Ovary (tissue), 9 donors: ENCODE results near the gene ATP5MG. TPM values are rescaled to one million over a fixed set of nuclear protein-coding genes. Genes with fewer than 3 reads are reported as not detected.
A peak's percentile ranks its signal among the peaks of the same experiment; 100 is the strongest.
"Not testable (repeated sequence)": the region's sequence is repeated elsewhere in the genome, so short reads cannot be mapped to it uniquely, and the experiment has no call there.

Experiments
- DNase-seq, 5 donors: peaks; one replicate each; pipeline ENCODE4 v3.0.0-alpha.2; 2019 to 2020
- H3K27ac ChIP-seq, 2 donors: fragments of 200-600 bp; one replicate each; pipeline versions ENCODE4 v1.5.1 to v1.8.0; 2019 to 2022
- H3K27me3 ChIP-seq: fragments of 200-600 bp; one replicate; pipeline ENCODE4 v1.8.0; 2022
- H3K36me3 ChIP-seq: fragments of 200-600 bp; sonication (generic); one replicate; pipeline ENCODE4 v1.5.1; 2019
- H3K4me1 ChIP-seq: one replicate; pipeline ENCODE4 v1.8.1; 2013; ENCODE audit warnings: mild to moderate bottlenecking, moderate library complexity; ENCODE audit not compliant: insufficient read depth
- H3K4me3 ChIP-seq: fragments of 200-600 bp; sonication (generic); one replicate; pipeline ENCODE4 v1.5.1; 2017
- H3K9me3 ChIP-seq, 2 donors: fragments of 200-600 bp in 1 of 2; sonication (generic) in 1 of 2; one replicate each; pipeline versions ENCODE4 v1.5.1 to v1.8.1; 2013 to 2019; ENCODE audit warnings: mild to moderate bottlenecking in 1 of 2, moderate library complexity in 1 of 2
- EP300 ChIP-seq: sonication (generic); formaldehyde crosslinking; IDR thresholded peaks from one replicate; pipeline ENCODE4 v1.6.1; 2017; ENCODE audit warnings: antibody characterized with exemption
- POLR2A ChIP-seq: fragments of 450-650 bp; IDR thresholded peaks from one replicate; pipeline ENCODE4 v1.6.1; 2017; ENCODE audit warnings: antibody characterized with exemption, mild to moderate bottlenecking, moderate library complexity
- WGBS, 3 donors: extraction: QIAGEN DNeasy Blood & Tissue Kit in 1 of 3; methylation state at CpG; one replicate each; pipeline versions ENCODE4 v1.1.5 to v1.1.7; 2013 to 2017; 5-methylcytosine and 5-hydroxymethylcytosine counted together
- intact Hi-C, 4 donors: fragments of 100-400 bp; cut with DNase I; formaldehyde crosslinking; loops; one replicate each; pipeline versions ENCODE4 v1.11.0 to v1.15.1; 2022 to 2023
- polyA plus RNA-seq, 2 donors: library from polyadenylated mRNA; stranded (reverse); fragments of 200-250 nt in 1 of 2; fragments of 350-450 nt in 1 of 2; fragmentation: Illumina TruSeq in 1 of 2; extraction: RNeasy Lipid Tissue Mini Kit (QIAGEN cat#74804) in 1 of 2; gene quantifications; one replicate each; pipeline ENCODE4 v1.2.3, GENCODE V29; 2013 to 2014
- total RNA-seq, 7 donors: library from RNA; depleted of rRNA in 2 of 7; stranded (reverse); fragments of >200 nt in 2 of 7; fragmentation: NEBNext Ultra II Directional in 3 of 7; extraction: Animal tissue kit (Norgen Biotek cat#: 25700) in 3 of 7; gene quantifications; one replicate each; pipeline versions ENCODE4 v1.1.0 to v1.2.4, GENCODE V29; 2016 to 2023
- TF ChIP-seq, protein P1 (sequence below), 3 donors: fragments of 450-650 bp in 2 of 3; fragments of 200-600 bp in 1 of 3; IDR thresholded peaks; one replicate each; pipeline versions ENCODE4 v1.5.1 to v1.8.0; 2016 to 2022; ENCODE audit warnings: antibody characterized with exemption in 3 of 3, mild to moderate bottlenecking in 1 of 3
- donor health status: DM: no; HTN: no; CAD: no; lungs with moderate emphysema.
- donor health status: DM: no; HTN: no; CAD: no.
- donor health status: Bipolar disorder and iron deficiency.
- donor health status: DM: yes; HTN: yes; CAD: no.
- donor health status: DM: no; HTN: no; CAD: no.
- donor health status: DM: yes; HTN: yes; CAD: no.

The ATP5MG gene
- total and polyA plus RNA-seq, 9 donors, result 70.5 to 450 (median 162) TPM

DNA sequence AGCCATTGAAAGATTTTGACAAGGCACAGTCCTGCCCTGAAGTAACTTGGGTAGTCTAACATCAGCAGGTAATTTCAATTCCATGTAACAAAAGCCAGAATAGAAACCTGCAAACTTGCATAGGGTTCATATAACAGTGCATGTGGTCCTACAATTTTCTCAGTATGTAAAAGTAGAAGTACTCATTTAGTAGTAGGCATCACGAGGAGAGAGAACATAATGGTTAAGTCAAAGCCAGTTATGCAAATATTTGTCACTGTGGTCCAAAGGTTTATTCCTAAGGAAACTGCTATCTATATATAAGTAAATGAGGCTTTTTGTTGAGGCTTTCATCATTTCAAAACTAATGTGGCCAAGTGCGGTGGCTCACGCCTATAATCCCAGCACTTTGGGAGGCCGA, 10.1 kb downstream of the ATP5MG start:
- no peak for DNase-seq
- H3K36me3 ChIP-seq, result no peaks in the 10 kb centered on the region
- TF ChIP-seq EP300 (no peak), POLR2A (no peak)
- TF ChIP-seq, protein P1, sequence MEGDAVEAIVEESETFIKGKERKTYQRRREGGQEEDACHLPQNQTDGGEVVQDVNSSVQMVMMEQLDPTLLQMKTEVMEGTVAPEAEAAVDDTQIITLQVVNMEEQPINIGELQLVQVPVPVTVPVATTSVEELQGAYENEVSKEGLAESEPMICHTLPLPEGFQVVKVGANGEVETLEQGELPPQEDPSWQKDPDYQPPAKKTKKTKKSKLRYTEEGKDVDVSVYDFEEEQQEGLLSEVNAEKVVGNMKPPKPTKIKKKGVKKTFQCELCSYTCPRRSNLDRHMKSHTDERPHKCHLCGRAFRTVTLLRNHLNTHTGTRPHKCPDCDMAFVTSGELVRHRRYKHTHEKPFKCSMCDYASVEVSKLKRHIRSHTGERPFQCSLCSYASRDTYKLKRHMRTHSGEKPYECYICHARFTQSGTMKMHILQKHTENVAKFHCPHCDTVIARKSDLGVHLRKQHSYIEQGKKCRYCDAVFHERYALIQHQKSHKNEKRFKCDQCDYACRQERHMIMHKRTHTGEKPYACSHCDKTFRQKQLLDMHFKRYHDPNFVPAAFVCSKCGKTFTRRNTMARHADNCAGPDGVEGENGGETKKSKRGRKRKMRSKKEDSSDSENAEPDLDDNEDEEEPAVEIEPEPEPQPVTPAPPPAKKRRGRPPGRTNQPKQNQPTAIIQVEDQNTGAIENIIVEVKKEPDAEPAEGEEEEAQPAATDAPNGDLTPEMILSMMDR (IDR thresholded peaks at IDR 0.05), result no peak
- peaks cover 3% of the 10 kb centered on the region for H3K4me1 ChIP-seq
- intact Hi-C loops, result no loop called here
- no peaks in the 10 kb centered on the region for H3K9me3 ChIP-seq
- H3K27ac ChIP-seq, result no peak overlapping the region
- H3K27me3 ChIP-seq, result no peaks in the 10 kb centered on the region
- H3K4me3 ChIP-seq, result no peak overlapping the region
- 89 to 94% (median 94%) methylated on average over 4 of the region's 4 CpGs for WGBS, 3 donors

DNA sequence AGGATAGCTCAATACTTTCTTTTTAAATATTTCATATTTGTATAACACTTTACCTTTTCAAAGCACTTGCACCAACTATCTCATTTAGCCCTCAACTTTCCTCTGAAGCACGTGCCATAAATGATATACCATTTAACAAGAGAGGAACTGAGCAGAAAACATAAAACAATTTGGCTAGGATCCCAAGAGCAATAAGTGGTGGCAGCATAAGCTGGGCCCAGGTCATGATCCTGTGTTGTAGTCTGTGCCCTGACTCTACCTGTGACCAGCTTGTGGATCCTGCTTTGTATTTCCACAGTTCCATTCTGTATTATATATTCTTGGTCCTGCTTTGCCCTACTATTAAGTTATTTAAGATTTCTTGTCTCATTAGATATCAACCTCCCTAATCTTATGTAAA, 11.5 kb downstream of the ATP5MG start:
- H3K36me3 ChIP-seq, result no peaks in the 10 kb centered on the region
- no peaks in the 10 kb centered on the region for H3K4me1 ChIP-seq
- H3K27ac ChIP-seq, result no peak overlapping the region
- no peak overlapping the region for H3K4me3 ChIP-seq
- H3K9me3 ChIP-seq, result no peaks in the 10 kb centered on the region
- TF ChIP-seq EP300 (no peak), POLR2A (no peak)
- TF ChIP-seq, protein P1 (IDR thresholded peaks at IDR 0.05), result no peak
- WGBS, 3 donors, result 67 to 76% (median 67%) methylated on average over 1 of the region's 1 CpG
- intact Hi-C loops, result no loop called here
- DNase-seq, result no peak
- no peaks in the 10 kb centered on the region for H3K27me3 ChIP-seq

DNA sequence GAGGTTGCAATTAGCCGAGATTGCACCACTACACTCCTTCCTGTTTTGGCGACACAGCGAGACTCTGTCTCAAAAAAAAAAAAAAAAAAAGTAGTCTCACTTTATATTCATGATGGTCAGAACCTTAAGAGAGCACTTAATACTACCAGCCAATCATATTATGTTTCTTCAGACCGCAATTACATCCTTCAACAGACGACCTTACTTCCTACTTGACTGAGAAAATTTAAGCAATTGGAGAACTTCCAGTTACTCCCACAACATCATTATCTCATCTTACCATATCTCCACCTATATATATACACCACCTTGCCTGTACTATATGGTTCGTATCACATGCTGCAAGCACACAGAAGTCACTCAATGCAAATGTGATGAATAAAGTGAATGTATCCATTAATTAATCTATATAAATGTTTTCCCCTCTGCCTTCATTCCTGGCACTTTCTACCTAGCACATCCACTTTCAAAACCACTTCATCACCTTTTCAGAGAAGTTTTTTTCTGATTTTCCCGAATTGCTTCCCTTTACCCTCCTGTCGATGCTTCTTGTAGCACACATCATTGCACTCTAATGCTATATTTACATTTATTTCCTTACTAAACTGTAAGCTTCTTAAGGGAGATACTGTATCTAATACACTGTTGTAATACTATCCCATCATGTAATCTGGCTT, 13.8 kb downstream of the ATP5MG start:
- no peaks in the 10 kb centered on the region for H3K4me1 ChIP-seq
- TF ChIP-seq POLR2A (no peak), EP300 (no peak)
- TF ChIP-seq, protein P1 (IDR thresholded peaks at IDR 0.05), result no peak
- H3K27me3 ChIP-seq, result no peaks in the 10 kb centered on the region
- no peak overlapping the region for H3K27ac ChIP-seq
- no peak for DNase-seq
- 54 to 64% (median 64%) methylated on average over 8 of the region's 8 CpGs for WGBS, 3 donors
- H3K4me3 ChIP-seq, result no peak overlapping the region
- H3K36me3 ChIP-seq, result no peaks in the 10 kb centered on the region
- no peaks in the 10 kb centered on the region for H3K9me3 ChIP-seq
- intact Hi-C loops, result no loop called here

DNA sequence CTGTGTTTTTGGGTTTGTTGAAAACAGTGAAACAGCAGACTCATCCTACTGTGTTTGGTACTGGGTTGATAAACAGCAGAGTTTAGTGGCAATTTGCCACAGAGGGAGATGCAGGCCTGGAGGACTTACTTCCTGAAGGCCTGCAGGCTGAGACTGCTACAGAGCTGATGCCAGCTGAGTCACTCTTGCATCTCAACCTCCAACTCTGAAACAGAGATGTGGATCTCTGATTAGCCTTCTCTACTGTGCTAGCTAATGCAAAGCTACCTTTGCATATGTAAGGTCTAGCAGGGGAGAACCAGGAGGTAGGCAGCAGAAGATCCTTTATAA, 14.3 kb downstream of the ATP5MG start:
- H3K27ac ChIP-seq, result no peak overlapping the region
- DNase-seq, result peak in 1 of 5 donors; percentile 16
- H3K27me3 ChIP-seq, result no peaks in the 10 kb centered on the region
- no peaks in the 10 kb centered on the region for H3K4me1 ChIP-seq
- intact Hi-C loops, result no loop called here
- TF ChIP-seq, protein P1 (IDR thresholded peaks at IDR 0.05), result no peak
- no peak for TF ChIP-seq POLR2A
- no peak for TF ChIP-seq EP300
- no peak overlapping the region for H3K4me3 ChIP-seq
- H3K9me3 ChIP-seq, result no peaks in the 10 kb centered on the region
- H3K36me3 ChIP-seq, result no peaks in the 10 kb centered on the region

DNA sequence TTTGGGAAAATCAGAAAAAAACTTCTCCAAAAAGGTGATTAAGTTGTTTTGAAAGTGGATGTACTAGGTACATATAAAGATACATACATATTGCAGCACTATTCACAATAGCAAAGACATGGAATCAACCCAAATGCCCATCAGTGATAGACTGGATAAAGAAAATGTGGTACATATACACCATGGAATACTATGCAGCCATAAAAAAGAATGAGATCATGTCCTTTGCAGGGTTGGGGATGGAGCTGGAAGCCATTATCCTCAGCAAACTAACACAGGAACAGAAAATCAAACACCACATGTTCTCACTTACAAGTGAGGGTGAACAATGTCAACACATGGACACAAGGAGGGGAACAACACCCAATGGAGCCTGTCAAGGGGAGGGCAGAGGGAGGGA, 15.5 kb downstream of the ATP5MG start:
- intact Hi-C loops, H3K36me3 ChIP-seq, H3K4me3 ChIP-seq, H3K27ac ChIP-seq, H3K9me3 ChIP-seq, H3K4me1 ChIP-seq, DNase-seq, H3K27me3 ChIP-seq: not testable (repeated sequence)
